GM12872 (cell line): ENCODE results near the gene GREB1L.

Experiments used
- TF ChIP-seq, protein P1 (sequence below): IDR thresholded peaks from 3 replicates; pipeline ENCODE4 v1.5.1; 2011; ENCODE audit warnings: low read depth, mild to moderate bottlenecking, low read length, moderate library complexity; ENCODE audit not compliant: insufficient read depth

The GREB1L gene

DNA sequence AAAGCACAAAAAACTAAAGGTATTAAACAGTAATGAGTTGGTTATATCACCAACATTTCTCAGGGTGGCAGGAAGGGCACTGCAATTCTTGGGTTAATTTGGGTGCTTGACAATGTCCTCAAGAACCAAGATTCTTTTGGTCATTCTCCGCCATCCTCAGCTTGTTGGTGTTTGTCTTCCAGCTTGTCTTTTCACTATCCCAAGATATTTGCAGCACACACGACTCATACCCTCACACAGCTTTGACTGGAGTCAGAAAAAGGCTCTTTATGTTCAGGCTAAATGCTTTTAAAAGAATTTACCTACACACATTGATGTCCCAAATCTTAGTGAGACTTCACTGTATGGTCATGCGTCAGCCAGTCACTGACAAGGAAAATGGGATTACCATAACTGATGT is 12.5 kb downstream of the GREB1L start:
- TF ChIP-seq, protein P1, sequence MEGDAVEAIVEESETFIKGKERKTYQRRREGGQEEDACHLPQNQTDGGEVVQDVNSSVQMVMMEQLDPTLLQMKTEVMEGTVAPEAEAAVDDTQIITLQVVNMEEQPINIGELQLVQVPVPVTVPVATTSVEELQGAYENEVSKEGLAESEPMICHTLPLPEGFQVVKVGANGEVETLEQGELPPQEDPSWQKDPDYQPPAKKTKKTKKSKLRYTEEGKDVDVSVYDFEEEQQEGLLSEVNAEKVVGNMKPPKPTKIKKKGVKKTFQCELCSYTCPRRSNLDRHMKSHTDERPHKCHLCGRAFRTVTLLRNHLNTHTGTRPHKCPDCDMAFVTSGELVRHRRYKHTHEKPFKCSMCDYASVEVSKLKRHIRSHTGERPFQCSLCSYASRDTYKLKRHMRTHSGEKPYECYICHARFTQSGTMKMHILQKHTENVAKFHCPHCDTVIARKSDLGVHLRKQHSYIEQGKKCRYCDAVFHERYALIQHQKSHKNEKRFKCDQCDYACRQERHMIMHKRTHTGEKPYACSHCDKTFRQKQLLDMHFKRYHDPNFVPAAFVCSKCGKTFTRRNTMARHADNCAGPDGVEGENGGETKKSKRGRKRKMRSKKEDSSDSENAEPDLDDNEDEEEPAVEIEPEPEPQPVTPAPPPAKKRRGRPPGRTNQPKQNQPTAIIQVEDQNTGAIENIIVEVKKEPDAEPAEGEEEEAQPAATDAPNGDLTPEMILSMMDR = no peak

DNA sequence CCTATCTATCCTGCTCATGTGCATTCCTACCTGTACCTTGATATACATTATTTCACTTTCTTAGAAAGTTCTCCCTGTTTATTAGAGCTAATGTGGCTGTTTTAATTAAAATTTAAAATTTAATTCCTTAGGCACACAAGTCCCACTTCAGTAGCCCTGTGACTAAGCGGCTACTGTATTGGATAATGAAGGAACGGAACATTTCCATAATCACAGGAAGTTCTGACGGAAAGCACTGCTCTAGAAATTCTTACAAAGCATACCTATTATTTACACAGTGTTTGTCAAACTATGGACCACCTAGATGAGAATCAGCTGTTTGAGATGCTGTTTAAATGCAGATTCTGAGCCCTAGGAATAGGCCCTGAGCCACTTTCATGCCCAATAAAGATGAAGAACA is 13.2 kb downstream of the GREB1L start:
- TF ChIP-seq, protein P1 = no peak

DNA sequence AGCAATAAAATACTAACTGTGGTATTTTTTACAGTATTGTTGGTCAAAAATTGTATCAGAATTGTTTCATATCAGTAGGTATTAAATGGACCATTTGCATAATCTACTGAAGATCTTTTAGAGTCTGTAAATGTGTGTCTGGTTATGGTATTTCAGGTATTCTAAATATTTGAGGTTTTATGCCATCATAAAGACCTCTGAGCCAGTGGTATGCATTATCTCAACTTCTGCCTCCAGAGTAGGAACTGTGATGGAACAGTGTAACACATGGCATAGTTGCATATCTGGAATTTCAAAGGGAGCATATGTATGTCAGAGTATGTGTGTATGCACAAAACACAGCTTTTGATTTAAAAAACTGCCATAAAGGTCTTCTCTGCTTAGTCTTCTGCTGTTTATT is 15.4 kb downstream of the GREB1L start:
- TF ChIP-seq, protein P1 = no peak

DNA sequence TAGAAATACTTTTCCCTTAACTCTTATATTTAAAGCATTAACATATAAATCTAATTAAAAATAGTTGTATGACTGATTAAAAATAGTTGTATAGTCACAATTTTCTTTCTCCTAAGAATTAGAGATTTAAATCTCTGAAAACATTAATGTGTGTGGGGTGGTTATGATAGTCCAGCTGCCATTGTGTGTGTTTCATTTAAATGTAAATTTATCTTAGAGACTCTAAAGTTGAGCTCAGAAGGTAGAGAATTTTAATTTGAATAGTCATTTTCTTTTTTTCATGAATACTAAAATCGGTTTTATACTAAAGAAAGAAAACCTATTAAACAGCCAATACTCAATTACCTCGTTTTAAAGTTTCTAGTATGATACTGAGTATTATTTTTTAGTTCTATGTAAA is 18.6 kb downstream of the GREB1L start:
- TF ChIP-seq, protein P1 = no peak

DNA sequence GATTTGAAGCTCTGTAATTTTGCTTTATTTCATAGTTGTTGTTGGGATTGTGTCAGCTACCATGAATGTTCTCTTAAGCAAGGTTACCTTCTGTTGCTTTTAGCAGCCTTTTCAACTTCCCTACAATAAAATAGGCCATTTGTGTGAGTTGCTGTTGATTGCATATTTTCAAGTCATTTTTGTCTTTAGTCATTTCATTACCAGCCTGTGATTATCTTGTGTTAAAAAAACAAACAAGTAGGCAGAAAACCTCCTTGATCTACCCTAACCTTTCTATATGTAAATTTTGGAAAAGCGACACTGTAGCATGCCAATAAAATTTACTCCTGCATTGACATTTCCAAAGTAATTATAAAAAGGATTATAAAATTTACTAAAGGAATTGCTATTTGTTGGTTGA is 19.3 kb downstream of the GREB1L start:
- TF ChIP-seq, protein P1 = no peak

DNA sequence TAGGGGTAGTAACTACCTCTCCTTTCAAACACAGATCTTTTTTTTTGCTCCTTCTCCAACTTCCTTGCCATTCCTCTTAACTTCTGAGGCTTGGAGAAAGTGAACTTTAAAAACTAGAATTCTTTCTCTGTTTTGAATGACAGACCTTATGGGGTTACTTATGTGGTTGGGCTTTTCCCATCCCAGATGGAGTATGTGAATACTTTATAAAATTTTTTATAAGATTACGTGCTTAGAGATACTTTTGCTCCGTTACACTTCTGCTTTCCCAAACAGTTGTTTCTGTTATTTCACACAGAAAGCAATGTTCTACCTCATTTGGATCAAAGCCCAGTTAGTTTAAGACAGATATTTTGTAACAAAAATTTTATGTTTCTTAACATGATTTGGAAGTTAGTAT is 20.2 kb downstream of the GREB1L start:
- TF ChIP-seq, protein P1 = no peak

DNA sequence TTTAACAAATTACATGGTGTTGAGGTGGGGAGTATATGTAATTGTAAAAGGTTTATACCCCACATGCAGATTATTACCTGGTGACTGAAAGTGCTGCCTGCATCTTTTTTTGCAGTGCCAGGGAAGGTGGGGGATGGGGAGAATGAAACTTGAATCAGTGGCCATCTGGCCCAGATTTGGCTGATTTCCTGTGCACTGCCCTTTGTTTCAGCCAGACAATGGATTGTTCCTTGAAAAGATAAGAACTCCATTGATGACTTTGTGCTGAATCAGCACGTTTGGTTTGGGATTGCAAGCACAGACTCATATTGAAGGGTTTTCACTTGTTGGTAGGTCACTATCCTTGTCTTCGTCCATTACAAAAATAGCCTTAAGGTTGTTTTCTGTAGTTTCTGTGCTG is 20.9 kb downstream of the GREB1L start:
- TF ChIP-seq, protein P1 = no peak

DNA sequence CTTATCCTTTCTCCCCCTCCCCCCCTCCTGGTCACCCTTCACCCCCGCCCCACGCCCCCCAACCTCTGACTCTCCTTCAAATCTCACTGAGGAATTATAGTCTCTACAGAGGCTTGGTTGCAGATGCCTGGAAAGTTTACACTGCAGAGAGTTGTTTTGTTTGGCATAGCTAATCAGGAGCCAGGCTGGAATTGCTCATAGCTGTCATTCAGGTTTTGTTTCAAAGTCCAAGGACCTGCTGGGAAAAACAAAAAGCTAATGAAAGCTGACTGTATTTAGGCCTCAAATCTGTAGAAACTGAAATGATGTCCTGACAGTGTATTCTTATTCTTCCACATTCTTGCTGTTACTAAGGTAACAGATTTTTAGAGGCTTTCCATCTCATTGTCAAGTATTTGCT is 22.6 kb downstream of the GREB1L start:
- TF ChIP-seq, protein P1 = no peak
